GM12878 (cell line): ENCODE measurements around the gene CLEC4M. TPM values are rescaled to one million over a fixed set of nuclear protein-coding genes. Genes with fewer than 3 reads are reported as not detected.

Experiments
- CBFB ChIP-seq: IDR thresholded peaks from 2 replicates; pipeline ENCODE4 v1.6.1; 2016; ENCODE audit warnings: antibody characterized with exemption, low read depth
- CBX3 ChIP-seq: fragments of 200-600 bp; sonication (generic); IDR thresholded peaks from 2 replicates; pipeline ENCODE4 v1.6.1; 2016; ENCODE audit warnings: low read depth, borderline replicate concordance
- CBX5 ChIP-seq: sonication (generic); IDR thresholded peaks from 2 replicates; pipeline ENCODE4 v1.6.1; 2016; ENCODE audit warnings: low read depth, moderate library complexity, mild to moderate bottlenecking, inconsistent platforms
- E2F4 ChIP-seq: IDR thresholded peaks from 2 replicates; pipeline ENCODE4 v1.6.1; 2012; ENCODE audit warnings: low read depth, low read length, improper control_type of control experiment
- EZH2 ChIP-seq: IDR thresholded peaks from 2 replicates; pipeline ENCODE4 v1.6.1; 2012; ENCODE audit warnings: low read depth, mild to moderate bottlenecking, control low read depth, inconsistent platforms, low read length, borderline replicate concordance; ENCODE audit not compliant: control insufficient read depth
- FOS ChIP-seq: IDR thresholded peaks from 3 replicates; pipeline ENCODE4 v1.6.1; 2011; ENCODE audit warnings: borderline replicate concordance; ENCODE audit not compliant: insufficient read length; ENCODE audit errors: extremely low read depth
- FOXM1 ChIP-seq: IDR thresholded peaks from 2 replicates; pipeline ENCODE4 v1.6.1; 2012; ENCODE audit warnings: low read depth, mild to moderate bottlenecking, inconsistent platforms, low read length, moderate library complexity
- IKZF1 ChIP-seq: fragments of 450-650 bp; conservative IDR thresholded peaks from 2 replicates; pipeline ENCODE4 v1.6.1; 2017; ENCODE audit warnings: antibody characterized with exemption, mild to moderate bottlenecking
- MEF2B ChIP-seq: fragments of 450-650 bp; IDR thresholded peaks from 2 replicates; pipeline ENCODE4 v1.6.1; 2018; ENCODE audit warnings: mild to moderate bottlenecking, moderate library complexity; ENCODE audit not compliant: partially characterized antibody, poor library complexity, severe bottlenecking
- MTA2 ChIP-seq: fragments of 450-650 bp; IDR thresholded peaks from 2 replicates; pipeline ENCODE4 v1.6.1; 2016; ENCODE audit warnings: low read depth, mild to moderate bottlenecking, moderate library complexity
- NFXL1 ChIP-seq: fragments of 450-650 bp; IDR thresholded peaks from 2 replicates; pipeline ENCODE4 v1.6.1; 2017; ENCODE audit warnings: antibody characterized with exemption, mild to moderate bottlenecking, borderline replicate concordance
- NRF1 ChIP-seq: conservative IDR thresholded peaks from 2 replicates; pipeline ENCODE4 v1.6.1; 2011; ENCODE audit warnings: mild to moderate bottlenecking, low read depth, low read length, improper control_type of control experiment
- RELA ChIP-seq: fragments of 450-650 bp; IDR thresholded peaks from 2 replicates; pipeline ENCODE4 v1.8.0; 2014; ENCODE audit warnings: borderline replicate concordance; ENCODE audit not compliant: partially characterized antibody
- SIX5 ChIP-seq: IDR thresholded peaks from 2 replicates; pipeline ENCODE4 v1.6.1; 2011; ENCODE audit warnings: mild to moderate bottlenecking, low read depth, low read length, moderate library complexity; ENCODE audit not compliant: severe bottlenecking
- SMAD1 ChIP-seq: fragments of 450-650 bp; IDR thresholded peaks from 2 replicates; pipeline ENCODE4 v1.6.1; 2018; ENCODE audit warnings: mild to moderate bottlenecking, low read depth; ENCODE audit not compliant: partially characterized antibody
- SMARCA5 ChIP-seq: fragments of 450-650 bp; IDR thresholded peaks from 2 replicates; pipeline ENCODE4 v1.6.1; 2017; ENCODE audit warnings: mild to moderate bottlenecking
- ZZZ3 ChIP-seq: IDR thresholded peaks from 2 replicates; pipeline ENCODE4 v1.6.1; 2011; ENCODE audit warnings: low read depth; ENCODE audit not compliant: control insufficient read depth, insufficient read length
- polyA plus RNA-seq, 11 experiments: library from polyadenylated mRNA; depleted of rRNA in 4 of 11; unstranded in 6 of 11; stranded (reverse) in 5 of 11; fragments of >200 nt; fragmentation: Nextera tagmentation in 4 of 11; fragmentation: Illumina TruSeq in 1 of 11; extraction: Ambion mirVana in 4 of 11; extraction: Trizol in 1 of 11; gene quantifications; 1 replicate in 1 of 11; 2 replicates in 10 of 11; pipeline versions ENCODE4 v1.2.1 to v1.2.3, GENCODE V29; 2011 to 2016; ENCODE audit warnings: inconsistent platforms in 2 of 11, missing spikeins in 2 of 11, low read depth in 1 of 11
- total RNA-seq, 4 experiments: library from RNA; depleted of rRNA in 3 of 4; stranded (reverse); fragments of >200 nt in 3 of 4; fragmentation: Illumina TruSeq in 1 of 4; extraction: Trizol in 1 of 4; gene quantifications; 2 replicates each; pipeline versions ENCODE4 v1.2.1 to v1.2.3, GENCODE V29; 2013 to 2021
- TF ChIP-seq, protein P1 (sequence below): fragments of 450-650 bp; IDR thresholded peaks from 2 replicates; pipeline ENCODE4 v1.6.1; 2018; ENCODE audit warnings: borderline replicate concordance, mild to moderate bottlenecking; ENCODE audit not compliant: partially characterized antibody
- TF ChIP-seq, protein P2 (sequence below): IDR thresholded peaks from 2 replicates; pipeline ENCODE4 v1.6.1; 2011; ENCODE audit warnings: borderline replicate concordance, low read depth, mild to moderate bottlenecking, moderate library complexity, low read length; ENCODE audit not compliant: insufficient read depth, poor library complexity, severe bottlenecking

CLEC4M gene
- total and polyA plus RNA-seq, 10 of the 15 experiments (the other 5 are each of a cell fraction or from before 2014, with no cell fraction given), result 0.11 to 0.42 (median 0.25) TPM; not detected in 1

DNA sequence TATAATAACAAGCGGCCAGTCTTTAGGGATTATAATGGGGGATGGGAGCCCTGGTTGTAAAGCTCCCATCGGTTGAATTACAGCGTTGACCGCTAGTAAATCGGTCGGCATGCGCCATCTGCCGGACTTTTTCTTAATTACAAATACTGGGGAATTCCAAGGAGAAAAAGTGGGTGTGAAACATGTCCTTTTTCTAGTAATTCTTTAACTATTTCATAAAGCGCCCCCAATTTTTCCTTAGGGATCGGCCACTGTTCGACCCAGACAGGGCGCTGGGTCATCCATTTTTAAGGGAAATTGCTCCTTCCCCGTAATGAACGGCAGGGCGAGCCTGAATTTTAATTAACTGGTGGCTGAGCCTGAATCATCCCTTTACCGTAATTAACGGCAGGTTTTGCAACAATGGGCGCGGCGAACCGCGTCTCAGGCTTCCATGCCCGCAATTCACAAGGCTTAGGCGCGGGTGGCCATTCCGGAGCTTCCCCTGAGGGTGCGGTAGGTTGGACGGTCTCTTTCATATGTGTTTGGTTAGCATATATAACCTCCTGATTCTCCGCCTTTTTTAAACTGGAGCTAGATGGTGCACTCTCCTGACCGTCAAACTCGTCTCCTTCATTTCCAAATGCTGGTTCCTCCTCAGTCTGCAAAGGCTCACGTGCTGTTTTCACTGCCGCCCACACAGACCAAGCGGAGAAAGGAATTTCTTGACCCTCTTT is 36.8 kb downstream of the CLEC4M start (continued):
- TF ChIP-seq, protein P1, sequence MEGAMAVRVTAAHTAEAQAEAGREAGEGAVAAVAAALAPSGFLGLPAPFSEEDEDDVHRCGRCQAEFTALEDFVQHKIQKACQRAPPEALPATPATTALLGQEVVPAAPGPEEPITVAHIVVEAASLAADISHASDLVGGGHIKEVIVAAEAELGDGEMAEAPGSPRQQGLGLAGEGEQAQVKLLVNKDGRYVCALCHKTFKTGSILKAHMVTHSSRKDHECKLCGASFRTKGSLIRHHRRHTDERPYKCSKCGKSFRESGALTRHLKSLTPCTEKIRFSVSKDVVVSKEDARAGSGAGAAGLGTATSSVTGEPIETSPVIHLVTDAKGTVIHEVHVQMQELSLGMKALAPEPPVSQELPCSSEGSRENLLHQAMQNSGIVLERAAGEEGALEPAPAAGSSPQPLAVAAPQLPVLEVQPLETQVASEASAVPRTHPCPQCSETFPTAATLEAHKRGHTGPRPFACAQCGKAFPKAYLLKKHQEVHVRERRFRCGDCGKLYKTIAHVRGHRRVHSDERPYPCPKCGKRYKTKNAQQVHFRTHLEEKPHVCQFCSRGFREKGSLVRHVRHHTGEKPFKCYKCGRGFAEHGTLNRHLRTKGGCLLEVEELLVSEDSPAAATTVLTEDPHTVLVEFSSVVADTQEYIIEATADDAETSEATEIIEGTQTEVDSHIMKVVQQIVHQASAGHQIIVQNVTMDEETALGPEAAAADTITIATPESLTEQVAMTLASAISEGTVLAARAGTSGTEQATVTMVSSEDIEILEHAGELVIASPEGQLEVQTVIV, result peak; percentile 37
- TF ChIP-seq IKZF1, result peak; percentile 36; the same call in 1 of the 2 replicates
- no peak for TF ChIP-seq CBX3
- no peak for TF ChIP-seq NFXL1
- no peak for TF ChIP-seq SMAD1
- no peak for TF ChIP-seq CBX5
- no peak for TF ChIP-seq E2F4
- TF ChIP-seq, protein P2, sequence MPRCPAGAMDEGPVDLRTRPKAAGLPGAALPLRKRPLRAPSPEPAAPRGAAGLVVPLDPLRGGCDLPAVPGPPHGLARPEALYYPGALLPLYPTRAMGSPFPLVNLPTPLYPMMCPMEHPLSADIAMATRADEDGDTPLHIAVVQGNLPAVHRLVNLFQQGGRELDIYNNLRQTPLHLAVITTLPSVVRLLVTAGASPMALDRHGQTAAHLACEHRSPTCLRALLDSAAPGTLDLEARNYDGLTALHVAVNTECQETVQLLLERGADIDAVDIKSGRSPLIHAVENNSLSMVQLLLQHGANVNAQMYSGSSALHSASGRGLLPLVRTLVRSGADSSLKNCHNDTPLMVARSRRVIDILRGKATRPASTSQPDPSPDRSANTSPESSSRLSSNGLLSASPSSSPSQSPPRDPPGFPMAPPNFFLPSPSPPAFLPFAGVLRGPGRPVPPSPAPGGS, result no peak
- TF ChIP-seq MTA2, result peak; percentile 30; the same call in 1 of the 2 replicates
- TF ChIP-seq FOXM1, result no peak; the same call in 1 of the 2 replicates
- no peak for TF ChIP-seq RELA
- no peak for TF ChIP-seq SMARCA5
- no peak; the same call in 1 of the 2 replicates for TF ChIP-seq CBFB
- TF ChIP-seq NRF1, result no peak
- TF ChIP-seq FOS, result no peak
- TF ChIP-seq EZH2, result no peak
- no peak for TF ChIP-seq SIX5
- no peak for TF ChIP-seq MEF2B
- no peak for TF ChIP-seq ZZZ3
